ENCODE data around the gene ARRB1.

DNA sequence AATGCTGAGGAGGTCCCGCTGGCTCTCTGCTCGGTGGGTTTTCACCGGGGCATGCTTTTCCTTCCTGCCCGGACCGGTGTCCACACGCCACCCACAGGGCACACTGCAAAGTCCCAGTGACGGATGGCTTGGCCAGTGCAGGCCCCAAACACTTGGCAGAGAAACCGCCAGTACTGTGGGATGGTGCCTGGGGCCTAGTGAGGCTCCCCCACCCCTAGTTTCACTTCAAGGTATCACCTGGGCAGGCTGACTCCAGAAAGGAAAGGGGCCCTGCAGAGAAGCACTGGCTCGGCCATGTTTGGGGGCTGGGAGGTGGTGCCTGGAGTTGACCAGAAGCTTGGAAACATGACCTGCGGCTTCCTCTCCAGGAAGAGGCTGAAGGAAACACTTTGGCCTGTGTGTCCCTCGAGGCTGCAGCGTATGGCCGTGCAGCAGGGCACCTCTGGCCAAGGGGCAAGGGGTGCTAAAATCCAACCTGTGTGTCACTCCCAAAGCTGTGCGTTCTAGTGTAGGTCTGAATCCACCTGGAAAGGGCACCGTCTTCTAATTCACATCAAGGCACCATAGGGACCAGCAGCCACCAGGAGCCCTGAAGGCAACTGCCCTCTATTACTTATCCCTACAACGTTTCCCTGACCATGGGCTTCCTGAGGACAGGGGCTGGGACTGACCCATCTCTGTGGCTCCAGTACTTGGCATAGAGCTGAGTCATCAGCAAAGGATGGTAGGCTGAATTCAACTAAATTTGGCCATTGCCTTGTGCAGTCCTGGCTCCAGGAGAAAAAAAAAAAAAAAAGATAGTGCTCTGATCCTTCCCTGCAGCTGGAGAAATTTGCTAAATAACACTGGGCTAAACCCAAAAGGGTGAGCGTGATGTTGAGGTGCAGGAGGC, 88.3 kb downstream of the ARRB1 start:
- TF ChIP-seq GATA2 (IDR thresholded peaks at IDR 0.05; ENCODE audit: low read depth, low read length) = no peak
- TF ChIP-seq GATA3 (IDR thresholded peaks at IDR 0.05; ENCODE audit: low read depth, low read length) = no peak

All from SH-SY5Y (cell line).